Measurements from ENCODE around the gene GPR180. TPM values are rescaled to one million over a fixed set of nuclear protein-coding genes. Genes with fewer than 3 reads are reported as not detected.

GPR180 gene
- total and polyA plus RNA-seq, 2 experiments from 2014 or later = 3.7 to 9.5 TPM

DNA sequence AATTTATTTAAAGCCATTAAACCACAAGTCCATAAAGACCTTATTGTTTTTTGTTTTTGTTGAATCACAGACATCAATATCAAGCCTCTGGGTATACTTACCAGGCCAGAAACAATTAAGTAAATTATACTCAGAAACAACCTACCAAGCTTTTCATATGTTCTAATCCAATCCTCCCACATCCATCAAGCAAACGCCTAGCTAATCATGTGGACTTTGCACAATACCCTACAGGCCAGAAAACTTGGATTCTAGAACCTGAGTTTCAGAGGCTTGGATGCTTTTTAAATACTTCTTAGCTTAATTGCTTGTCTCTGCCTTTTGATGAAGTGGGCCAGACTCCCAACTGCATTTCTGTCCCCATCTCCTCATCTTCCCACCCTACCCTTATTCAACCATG is 45.6 kb upstream of the GPR180 start:
- no peaks in the 10 kb centered on the region for H3K36me3 ChIP-seq (ENCODE audit: insufficient read depth)
- H2AFZ ChIP-seq = no peak overlapping the region
- H3K27me3 ChIP-seq (ENCODE audit: insufficient read depth) = no peaks in the 10 kb centered on the region
- no peaks in the 10 kb centered on the region for H3K9me2 ChIP-seq (ENCODE audit: insufficient read depth)
- H3K27ac Mint-ChIP-seq = no peak overlapping the region
- H4K20me1 ChIP-seq (replicated peaks; ENCODE audit: insufficient read depth) = no peaks in the 10 kb centered on the region
- H3K4me2 ChIP-seq = no peak overlapping the region
- TF ChIP-seq CREB1 (CRISPR knock-in tag; IDR thresholded peaks at IDR 0.05; ENCODE audit: low read depth) = no peak
- no peak for TF ChIP-seq JUNB (IDR thresholded peaks at IDR 0.05; ENCODE audit: unreplicated experiment)
- no peak for TF ChIP-seq NANOG (IDR thresholded peaks at IDR 0.05; ENCODE audit: borderline replicate concordance)
- TF ChIP-seq POLR2AphosphoS5 (IDR thresholded peaks at IDR 0.05; ENCODE audit: low read depth) = no peak
- TF ChIP-seq, protein P1, sequence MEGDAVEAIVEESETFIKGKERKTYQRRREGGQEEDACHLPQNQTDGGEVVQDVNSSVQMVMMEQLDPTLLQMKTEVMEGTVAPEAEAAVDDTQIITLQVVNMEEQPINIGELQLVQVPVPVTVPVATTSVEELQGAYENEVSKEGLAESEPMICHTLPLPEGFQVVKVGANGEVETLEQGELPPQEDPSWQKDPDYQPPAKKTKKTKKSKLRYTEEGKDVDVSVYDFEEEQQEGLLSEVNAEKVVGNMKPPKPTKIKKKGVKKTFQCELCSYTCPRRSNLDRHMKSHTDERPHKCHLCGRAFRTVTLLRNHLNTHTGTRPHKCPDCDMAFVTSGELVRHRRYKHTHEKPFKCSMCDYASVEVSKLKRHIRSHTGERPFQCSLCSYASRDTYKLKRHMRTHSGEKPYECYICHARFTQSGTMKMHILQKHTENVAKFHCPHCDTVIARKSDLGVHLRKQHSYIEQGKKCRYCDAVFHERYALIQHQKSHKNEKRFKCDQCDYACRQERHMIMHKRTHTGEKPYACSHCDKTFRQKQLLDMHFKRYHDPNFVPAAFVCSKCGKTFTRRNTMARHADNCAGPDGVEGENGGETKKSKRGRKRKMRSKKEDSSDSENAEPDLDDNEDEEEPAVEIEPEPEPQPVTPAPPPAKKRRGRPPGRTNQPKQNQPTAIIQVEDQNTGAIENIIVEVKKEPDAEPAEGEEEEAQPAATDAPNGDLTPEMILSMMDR (conservative IDR thresholded peaks at IDR 0.05; ENCODE audit: low read depth in 2 of 2) = no peak
- TF ChIP-seq, protein P2, sequence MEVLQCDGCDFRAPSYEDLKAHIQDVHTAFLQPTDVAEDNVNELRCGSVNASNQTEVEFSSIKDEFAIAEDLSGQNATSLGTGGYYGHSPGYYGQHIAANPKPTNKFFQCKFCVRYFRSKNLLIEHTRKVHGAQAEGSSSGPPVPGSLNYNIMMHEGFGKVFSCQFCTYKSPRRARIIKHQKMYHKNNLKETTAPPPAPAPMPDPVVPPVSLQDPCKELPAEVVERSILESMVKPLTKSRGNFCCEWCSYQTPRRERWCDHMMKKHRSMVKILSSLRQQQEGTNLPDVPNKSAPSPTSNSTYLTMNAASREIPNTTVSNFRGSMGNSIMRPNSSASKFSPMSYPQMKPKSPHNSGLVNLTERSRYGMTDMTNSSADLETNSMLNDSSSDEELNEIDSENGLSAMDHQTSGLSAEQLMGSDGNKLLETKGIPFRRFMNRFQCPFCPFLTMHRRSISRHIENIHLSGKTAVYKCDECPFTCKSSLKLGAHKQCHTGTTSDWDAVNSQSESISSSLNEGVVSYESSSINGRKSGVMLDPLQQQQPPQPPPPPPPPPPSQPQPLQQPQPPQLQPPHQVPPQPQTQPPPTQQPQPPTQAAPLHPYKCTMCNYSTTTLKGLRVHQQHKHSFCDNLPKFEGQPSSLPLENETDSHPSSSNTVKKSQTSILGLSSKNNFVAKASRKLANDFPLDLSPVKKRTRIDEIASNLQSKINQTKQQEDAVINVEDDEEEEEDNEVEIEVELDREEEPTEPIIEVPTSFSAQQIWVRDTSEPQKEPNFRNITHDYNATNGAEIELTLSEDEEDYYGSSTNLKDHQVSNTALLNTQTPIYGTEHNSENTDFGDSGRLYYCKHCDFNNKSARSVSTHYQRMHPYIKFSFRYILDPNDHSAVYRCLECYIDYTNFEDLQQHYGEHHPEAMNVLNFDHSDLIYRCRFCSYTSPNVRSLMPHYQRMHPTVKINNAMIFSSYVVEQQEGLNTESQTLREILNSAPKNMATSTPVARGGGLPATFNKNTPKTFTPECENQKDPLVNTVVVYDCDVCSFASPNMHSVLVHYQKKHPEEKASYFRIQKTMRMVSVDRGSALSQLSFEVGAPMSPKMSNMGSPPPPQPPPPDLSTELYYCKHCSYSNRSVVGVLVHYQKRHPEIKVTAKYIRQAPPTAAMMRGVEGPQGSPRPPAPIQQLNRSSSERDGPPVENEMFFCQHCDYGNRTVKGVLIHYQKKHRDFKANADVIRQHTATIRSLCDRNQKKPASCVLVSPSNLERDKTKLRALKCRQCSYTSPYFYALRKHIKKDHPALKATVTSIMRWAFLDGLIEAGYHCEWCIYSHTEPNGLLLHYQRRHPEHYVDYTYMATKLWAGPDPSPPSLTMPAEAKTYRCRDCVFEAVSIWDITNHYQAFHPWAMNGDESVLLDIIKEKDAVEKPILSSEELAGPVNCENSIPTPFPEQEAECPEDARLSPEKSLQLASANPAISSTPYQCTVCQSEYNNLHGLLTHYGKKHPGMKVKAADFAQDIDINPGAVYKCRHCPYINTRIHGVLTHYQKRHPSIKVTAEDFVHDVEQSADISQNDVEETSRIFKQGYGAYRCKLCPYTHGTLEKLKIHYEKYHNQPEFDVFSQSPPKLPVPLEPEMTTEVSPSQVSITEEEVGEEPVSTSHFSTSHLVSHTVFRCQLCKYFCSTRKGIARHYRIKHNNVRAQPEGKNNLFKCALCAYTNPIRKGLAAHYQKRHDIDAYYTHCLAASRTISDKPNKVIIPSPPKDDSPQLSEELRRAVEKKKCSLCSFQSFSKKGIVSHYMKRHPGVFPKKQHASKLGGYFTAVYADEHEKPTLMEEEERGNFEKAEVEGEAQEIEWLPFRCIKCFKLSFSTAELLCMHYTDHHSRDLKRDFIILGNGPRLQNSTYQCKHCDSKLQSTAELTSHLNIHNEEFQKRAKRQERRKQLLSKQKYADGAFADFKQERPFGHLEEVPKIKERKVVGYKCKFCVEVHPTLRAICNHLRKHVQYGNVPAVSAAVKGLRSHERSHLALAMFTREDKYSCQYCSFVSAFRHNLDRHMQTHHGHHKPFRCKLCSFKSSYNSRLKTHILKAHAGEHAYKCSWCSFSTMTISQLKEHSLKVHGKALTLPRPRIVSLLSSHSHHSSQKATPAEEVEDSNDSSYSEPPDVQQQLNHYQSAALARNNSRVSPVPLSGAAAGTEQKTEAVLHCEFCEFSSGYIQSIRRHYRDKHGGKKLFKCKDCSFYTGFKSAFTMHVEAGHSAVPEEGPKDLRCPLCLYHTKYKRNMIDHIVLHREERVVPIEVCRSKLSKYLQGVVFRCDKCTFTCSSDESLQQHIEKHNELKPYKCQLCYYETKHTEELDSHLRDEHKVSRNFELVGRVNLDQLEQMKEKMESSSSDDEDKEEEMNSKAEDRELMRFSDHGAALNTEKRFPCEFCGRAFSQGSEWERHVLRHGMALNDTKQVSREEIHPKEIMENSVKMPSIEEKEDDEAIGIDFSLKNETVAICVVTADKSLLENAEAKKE (CRISPR knock-in tag; IDR thresholded peaks at IDR 0.05) = no peak
- TF ChIP-seq STAT1 (IDR thresholded peaks at IDR 0.05; ENCODE audit: unreplicated experiment) = no peak
- TF ChIP-seq EZH2 (IDR thresholded peaks at IDR 0.05; ENCODE audit: low read depth, unreplicated experiment) = no peak
- no peak for TF ChIP-seq ETS1 (IDR thresholded peaks at IDR 0.05)
- TF ChIP-seq ZNF114 (CRISPR knock-in tag; IDR thresholded peaks at IDR 0.05) = no peak
- no peak for TF ChIP-seq ZNF331 (CRISPR knock-in tag; IDR thresholded peaks at IDR 0.05; ENCODE audit: low read depth)
- TF ChIP-seq EZH2phosphoT487 (IDR thresholded peaks at IDR 0.05; ENCODE audit: unreplicated experiment) = no peak
- no peak for TF ChIP-seq REST (IDR thresholded peaks at IDR 0.05; ENCODE audit: unreplicated experiment)
- H3F3A ChIP-seq (replicated peaks; ENCODE audit: low read depth) = no peaks in the 10 kb centered on the region
- H3K4me3 ChIP-seq = no peak overlapping the region
- ATAC-seq (no peak), DNase-seq (ENCODE audit: low spot score) (no peak)
- H3K4me1 ChIP-seq (ENCODE audit: insufficient read depth) = no peaks in the 10 kb centered on the region
- no peaks in the 10 kb centered on the region for H3K36me3 Mint-ChIP-seq (ENCODE audit: low read depth)
- no peaks in the 10 kb centered on the region for H3K79me2 ChIP-seq (replicated peaks; ENCODE audit: insufficient read depth)
- H3K27ac ChIP-seq (ENCODE audit: low read depth) = no peak overlapping the region
- H3K4me3 Mint-ChIP-seq = no peak overlapping the region
- no peaks in the 10 kb centered on the region for H3K9me3 Mint-ChIP-seq
- peaks cover 4% of the 10 kb centered on the region; the same call in 1 of the 3 replicates for H3K4me1 Mint-ChIP-seq
- H3K27me3 Mint-ChIP-seq (ENCODE audit: insufficient read depth, low read depth, poor library complexity) = peaks cover 6% of the 10 kb centered on the region
